ENCODE results near the gene KCTD1.

DNA sequence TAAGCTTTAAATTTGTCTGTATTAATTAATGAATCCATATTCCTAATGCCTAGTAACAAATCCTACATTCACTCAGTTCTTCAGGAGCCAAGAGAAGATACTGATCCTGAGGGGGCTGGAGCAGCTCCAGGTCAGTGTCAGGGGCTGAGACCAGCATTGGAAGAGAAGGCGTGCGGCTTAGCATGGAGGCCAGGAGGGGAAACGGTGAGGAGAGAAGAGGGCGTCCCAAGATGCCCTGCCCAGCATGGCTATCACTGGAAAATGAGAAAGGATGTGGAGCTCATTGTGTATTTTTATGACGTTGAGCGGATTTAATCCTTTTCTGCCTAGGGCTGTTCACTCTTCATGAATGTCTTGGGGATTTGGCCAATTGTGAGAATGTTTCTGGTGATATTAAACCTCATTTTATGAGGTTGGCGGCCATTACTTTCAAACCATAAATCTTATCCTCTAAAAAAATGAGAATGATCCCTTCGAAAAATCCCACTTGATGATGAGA is 131.7 kb downstream of the KCTD1 start:
- TF ChIP-seq POLR2A (IDR thresholded peaks at IDR 0.05) (no peak), CTCF (IDR thresholded peaks at IDR 0.05) (no peak)
